Measurements from ENCODE around the gene KDM3B.
A peak's percentile ranks its signal among the peaks of the same experiment; 100 is the strongest.

Gene KDM3B

GRCh38 chr5:138440159-138441073 is 87.9 kb downstream of the KDM3B start:
- no peak overlapping the region for H3K27ac Mint-ChIP-seq
- H3K4me1 Mint-ChIP-seq: peaks cover 14% of the 10 kb centered on the region
- CTCF ChIA-PET: interaction anchor here (1.2 to 3.2 kb wide), 2 partner anchors 9 to 10 kb away, joined by 5 to 16 read pairs; no protein-coding TSS in a partner anchor

GRCh38 chr5:138441221-138441620 is 88.7 kb downstream of the KDM3B start:
- no peak overlapping the region for H3K27ac Mint-ChIP-seq
- H3K27me3 Mint-ChIP-seq: peaks cover 23% of the 10 kb centered on the region
- H3K4me3 Mint-ChIP-seq: no peak overlapping the region
- no peaks in the 10 kb centered on the region for H3K9me3 Mint-ChIP-seq
- H3K4me1 Mint-ChIP-seq: peaks cover 14% of the 10 kb centered on the region
- peaks cover 9% of the 10 kb centered on the region for H3K36me3 Mint-ChIP-seq
- CTCF ChIA-PET: interaction anchor here (1.2 kb wide), 1 partner anchor 9 kb away, joined by 5 read pairs; no protein-coding TSS in a partner anchor
- DNase-seq: no peak

More at GRCh38 chr5:138440159-138441073, 87.9 kb downstream of the KDM3B start:
- peak overlapping the region; percentile 52 for H3K4me3 Mint-ChIP-seq
- H3K36me3 Mint-ChIP-seq: peaks cover 14% of the 10 kb centered on the region
- no peaks in the 10 kb centered on the region for H3K9me3 Mint-ChIP-seq
- no peak for DNase-seq
- H3K27me3 Mint-ChIP-seq: peaks cover 23% of the 10 kb centered on the region

- no peak overlapping the region for H3K27ac Mint-ChIP-seq
- no peaks in the 10 kb centered on the region for H3K36me3 Mint-ChIP-seq
- H3K4me1 Mint-ChIP-seq: peaks cover 6% of the 10 kb centered on the region
- H3K27me3 Mint-ChIP-seq: peaks cover 26% of the 10 kb centered on the region
- CTCF ChIA-PET: no interaction called here
- H3K4me3 Mint-ChIP-seq: no peak overlapping the region
- no peaks in the 10 kb centered on the region for H3K9me3 Mint-ChIP-seq
- DNase-seq: no peak
Measured at GRCh38 chr5:138444078-138444773, 91.7 kb downstream of the KDM3B start.

- CTCF ChIA-PET: interaction anchor here (7.8 kb wide), 1 partner anchor 59 kb away, joined by 114 read pairs; no protein-coding TSS in a partner anchor
- Mint-ChIP-seq H3K36me3 (no peaks in the 10 kb centered on the region), H3K27me3 (peaks cover 23% of the 10 kb centered on the region), H3K4me1 (peaks cover 4% of the 10 kb centered on the region), H3K4me3 (no peak overlapping the region), H3K9me3 (no peaks in the 10 kb centered on the region), H3K27ac (no peak overlapping the region)
- DNase-seq: no peak
Measured at GRCh38 chr5:138444774-138445546, 92.5 kb downstream of the KDM3B start.

- H3K4me1 Mint-ChIP-seq: peaks cover 5% of the 10 kb centered on the region
- CTCF ChIA-PET: interaction anchor here (7.8 kb wide), 1 partner anchor 59 kb away, joined by 114 read pairs; no protein-coding TSS in a partner anchor
- no peaks in the 10 kb centered on the region for H3K36me3 Mint-ChIP-seq
- H3K27ac Mint-ChIP-seq: no peak overlapping the region
- H3K9me3 Mint-ChIP-seq: no peaks in the 10 kb centered on the region
- DNase-seq: no peak
- H3K27me3 Mint-ChIP-seq: peaks cover 22% of the 10 kb centered on the region
- H3K4me3 Mint-ChIP-seq: no peak overlapping the region
Measured at GRCh38 chr5:138445547-138446271, 93.2 kb downstream of the KDM3B start.

GRCh38 chr5:138448070-138448469 is 95.6 kb downstream of the KDM3B start:
- H3K9me3 Mint-ChIP-seq: no peaks in the 10 kb centered on the region
- no peaks in the 10 kb centered on the region for H3K36me3 Mint-ChIP-seq
- H3K27me3 Mint-ChIP-seq: peaks cover 28% of the 10 kb centered on the region
- no peak overlapping the region for H3K4me3 Mint-ChIP-seq
- H3K27ac Mint-ChIP-seq: peak overlapping the region; percentile 21
- peaks cover 5% of the 10 kb centered on the region for H3K4me1 Mint-ChIP-seq
- CTCF ChIA-PET: interaction anchor here (0.6 to 7.8 kb wide), 9 partner anchors 9 to 103 kb away, joined by 3 to 114 read pairs (median 10); partner anchors contain the start of genes EGR1 and REEP2
- DNase-seq: no peak

GRCh38 chr5:138448481-138449398 is 96.3 kb downstream of the KDM3B start:
- CTCF ChIA-PET: interaction anchor here (0.6 to 7.8 kb wide), 18 partner anchors 10 to 154 kb away, joined by 3 to 114 read pairs (median 6); partner anchors contain the start of genes EGR1 and REEP2
- no peak for DNase-seq
- H3K36me3 Mint-ChIP-seq: no peaks in the 10 kb centered on the region
- no peak overlapping the region for H3K4me3 Mint-ChIP-seq
- H3K4me1 Mint-ChIP-seq: peaks cover 5% of the 10 kb centered on the region
- H3K27me3 Mint-ChIP-seq: peaks cover 30% of the 10 kb centered on the region
- H3K27ac Mint-ChIP-seq: no peak overlapping the region
- no peaks in the 10 kb centered on the region for H3K9me3 Mint-ChIP-seq

- Mint-ChIP-seq H3K9me3 (no peaks in the 10 kb centered on the region), H3K4me3 (no peak overlapping the region), H3K27ac (no peak overlapping the region), H3K27me3 (peaks cover 37% of the 10 kb centered on the region), H3K4me1 (peaks cover 5% of the 10 kb centered on the region), H3K36me3 (no peaks in the 10 kb centered on the region)
- CTCF ChIA-PET: interaction anchor here (0.6 to 7.8 kb wide), 23 partner anchors 8 to 243 kb away, joined by 3 to 114 read pairs (median 4); partner anchors contain the start of genes EGR1 and REEP2
- DNase-seq: peak; percentile 84
Measured at GRCh38 chr5:138449501-138450239, 97.2 kb downstream of the KDM3B start.

- H3K9me3 Mint-ChIP-seq: no peaks in the 10 kb centered on the region
- CTCF ChIA-PET: interaction anchor here (0.7 to 7.8 kb wide), 8 partner anchors 8 to 97 kb away, joined by 3 to 114 read pairs (median 14); partner anchors contain the start of genes EGR1 and REEP2
- no peaks in the 10 kb centered on the region for H3K36me3 Mint-ChIP-seq
- H3K4me3 Mint-ChIP-seq: no peak overlapping the region
- H3K4me1 Mint-ChIP-seq: peaks cover 5% of the 10 kb centered on the region
- DNase-seq: no peak
- H3K27ac Mint-ChIP-seq: no peak overlapping the region
- H3K27me3 Mint-ChIP-seq: peaks cover 47% of the 10 kb centered on the region
Measured at GRCh38 chr5:138450971-138451370, 98.5 kb downstream of the KDM3B start.

GRCh38 chr5:138452720-138453119 is 100.2 kb downstream of the KDM3B start:
- no peaks in the 10 kb centered on the region for H3K36me3 Mint-ChIP-seq
- no peak overlapping the region for H3K27ac Mint-ChIP-seq
- H3K27me3 Mint-ChIP-seq: peaks cover 56% of the 10 kb centered on the region
- no peaks in the 10 kb centered on the region for H3K9me3 Mint-ChIP-seq
- CTCF ChIA-PET: interaction anchor here (7.8 kb wide), 1 partner anchor 52 kb away, joined by 114 read pairs; no protein-coding TSS in a partner anchor
- DNase-seq: no peak
- H3K4me3 Mint-ChIP-seq: no peak overlapping the region
- H3K4me1 Mint-ChIP-seq: peaks cover 5% of the 10 kb centered on the region

- Mint-ChIP-seq H3K4me1 (peaks cover 14% of the 10 kb centered on the region), H3K27me3 (peaks cover 51% of the 10 kb centered on the region), H3K4me3 (no peak overlapping the region), H3K9me3 (no peaks in the 10 kb centered on the region), H3K27ac (no peak overlapping the region), H3K36me3 (no peaks in the 10 kb centered on the region)
- DNase-seq: no peak
- CTCF ChIA-PET: no interaction called here
Measured at GRCh38 chr5:138453590-138453989, 101.1 kb downstream of the KDM3B start.

- no peak overlapping the region for H3K4me3 Mint-ChIP-seq
- H3K27ac Mint-ChIP-seq: no peak overlapping the region
- CTCF ChIA-PET: interaction anchor here (1.1 to 1.7 kb wide), 2 partner anchors 10 to 17 kb away, joined by 3 to 6 read pairs; no protein-coding TSS in a partner anchor
- peaks cover 19% of the 10 kb centered on the region for H3K4me1 Mint-ChIP-seq
- DNase-seq: no peak
- H3K27me3 Mint-ChIP-seq: peaks cover 51% of the 10 kb centered on the region
- no peaks in the 10 kb centered on the region for H3K9me3 Mint-ChIP-seq
- peaks cover under 1% of the 10 kb centered on the region for H3K36me3 Mint-ChIP-seq
Measured at GRCh38 chr5:138454121-138454520, 101.6 kb downstream of the KDM3B start.

All from activated naive CD4-positive, alpha-beta T cell treated with anti-CD3 and anti-CD28 coated beads, Interleukin-2, amount 10 ng/mL, durations not matched to agents 7 days and 5 days (primary cell).